GM23338 (cell line): Measurements from ENCODE around the gene RENBP.

Experiments used
- EZH2 ChIP-seq: fragments of 200-600 bp; sonication (generic); IDR thresholded peaks from one replicate; pipeline ENCODE4 v1.8.0; 2017; ENCODE audit warnings: antibody characterized with exemption, mild to moderate bottlenecking, low read depth; ENCODE audit not compliant: unreplicated experiment
- EZH2phosphoT487 ChIP-seq: fragments of 200-600 bp; sonication (generic); IDR thresholded peaks from one replicate; pipeline ENCODE4 v1.8.1; 2018; ENCODE audit warnings: antibody characterized with exemption; ENCODE audit not compliant: unreplicated experiment
- POLR2AphosphoS5 ChIP-seq: IDR thresholded peaks from 2 replicates; pipeline ENCODE4 v1.6.1; 2016; ENCODE audit warnings: antibody characterized with exemption, low read depth

GRCh38 chrX:153906126-153906917 lies 38.1 kb downstream of the RENBP start:
- no peak for TF ChIP-seq EZH2
- no peak for TF ChIP-seq EZH2phosphoT487
- no peak for TF ChIP-seq POLR2AphosphoS5
